CD4-positive, alpha-beta memory T cell (primary cell): ENCODE data around the gene SLC1A1. TPM values are rescaled to one million over a fixed set of nuclear protein-coding genes. Genes with fewer than 3 reads are reported as not detected.

Source experiments
- CTCF ChIA-PET: fragments of 350-600 bp; sonication (Branson Sonifier 250); formaldehyde crosslinking; loops from one replicate; lab custom pipeline; 2021; ENCODE audit warnings: inconsistent platforms; ENCODE audit not compliant: partially characterized antibody; lab: Charles Lee
- POLR2A ChIA-PET: fragments of 350-600 bp; sonication (Branson Sonifier 250); formaldehyde crosslinking; loops from one replicate; lab custom pipeline; 2021; ENCODE audit not compliant: partially characterized antibody; lab: Charles Lee
- DNase-seq, 5 donors: peaks; one replicate each; pipeline versions ENCODE4 v3.0.0 to v3.0.0-alpha.2; 2020 to 2022; ENCODE audit warnings: mixed read lengths in 1 of 5
- H3K27ac ChIP-seq: one replicate; pipeline ENCODE4 v1.7.0; 2013; ENCODE audit warnings: low read depth, low read length
- H3K27me3 ChIP-seq: 2 replicates; pipeline ENCODE4 v1.7.0; 2013; ENCODE audit warnings: mild to moderate bottlenecking, low read length, moderate library complexity; ENCODE audit not compliant: insufficient read depth
- H3K36me3 ChIP-seq: 2 replicates; pipeline ENCODE4 v1.7.0; 2013; ENCODE audit warnings: mild to moderate bottlenecking, low read length, moderate library complexity; ENCODE audit not compliant: insufficient read depth
- H3K4me1 ChIP-seq: 2 replicates; pipeline ENCODE4 v1.7.0; 2013; ENCODE audit warnings: mild to moderate bottlenecking, low read length, moderate library complexity; ENCODE audit not compliant: insufficient read depth
- H3K4me3 ChIP-seq, 2 donors: one replicate each; pipeline ENCODE4 v1.7.0; 2013; ENCODE audit warnings: low read length in 2 of 2, mild to moderate bottlenecking in 1 of 2
- H3K9me3 ChIP-seq, 2 donors: one replicate each; pipeline ENCODE4 v1.7.0; 2013; ENCODE audit warnings: low read length in 2 of 2, control low read depth in 1 of 2; ENCODE audit not compliant: control insufficient read depth in 1 of 2
- H3K27ac Mint-ChIP-seq, 7 donors: one replicate each; pipeline ENCODE4 v1.8.0; 2020 to 2021; ENCODE audit warnings: mixed read lengths in 7 of 7, mild to moderate bottlenecking in 6 of 7, inconsistent platforms in 3 of 7, moderate library complexity in 3 of 7
- H3K27me3 Mint-ChIP-seq, 2 donors: one replicate each; pipeline ENCODE4 v1.8.0; 2020 to 2021; ENCODE audit warnings: mixed read lengths in 2 of 2
- H3K36me3 Mint-ChIP-seq, 2 donors: one replicate each; pipeline ENCODE4 v1.8.0; 2020 to 2021; ENCODE audit warnings: mixed read lengths in 2 of 2, inconsistent platforms in 1 of 2, mild to moderate bottlenecking in 1 of 2
- H3K4me1 Mint-ChIP-seq, 4 donors: one replicate each; pipeline ENCODE4 v1.8.0; 2020 to 2021; ENCODE audit warnings: mixed read lengths in 4 of 4, mild to moderate bottlenecking in 1 of 4
- H3K4me3 Mint-ChIP-seq, 8 donors: one replicate each; pipeline ENCODE4 v1.8.0; 2020 to 2021; ENCODE audit warnings: mixed read lengths in 8 of 8, mild to moderate bottlenecking in 7 of 8, moderate library complexity in 6 of 8, inconsistent platforms in 3 of 8
- H3K9me3 Mint-ChIP-seq, 8 donors: one replicate each; pipeline ENCODE4 v1.8.0; 2020 to 2021; ENCODE audit warnings: mixed read lengths in 8 of 8, mild to moderate bottlenecking in 5 of 8, inconsistent platforms in 3 of 8, moderate library complexity in 1 of 8
- intact Hi-C: fragments of 100-400 bp; cut with micrococcal nuclease; formaldehyde crosslinking; loops from one replicate; pipeline ENCODE4 v1.15.1; 2023
- polyA plus RNA-seq, 2 donors: library from polyadenylated mRNA; unstranded; fragments of 300-500 nt; fragmentation: Illumina TruSeq; gene quantifications; one replicate each; pipeline ENCODE4 v1.2.3, GENCODE V29; 2021
- total RNA-seq, 2 experiments: library from RNA; stranded (reverse); gene quantifications; one replicate each; pipeline ENCODE4 v1.2.3, GENCODE V29; 2021

SLC1A1 gene
- total and polyA plus RNA-seq, 4 experiments from 2014 or later, result 0.25 to 1.00 (median 0.52) TPM; not detected in 1

GRCh38 chr9:4503103-4503502 is 12.8 kb downstream of the SLC1A1 start:
- H3K9me3 Mint-ChIP-seq, result no peaks in the 10 kb centered on the region
- Histone ChIP-seq H3K27ac (no peak overlapping the region), H3K36me3 (no peaks in the 10 kb centered on the region), H3K4me1 (no peaks in the 10 kb centered on the region), H3K9me3 (no peaks in the 10 kb centered on the region), H3K27me3 (no peaks in the 10 kb centered on the region), H3K4me3 (no peak overlapping the region)
- H3K4me3 Mint-ChIP-seq, result no peak overlapping the region
- peaks cover 0 to 6% of the 10 kb centered on the region in 2 donors for H3K27me3 Mint-ChIP-seq
- no peaks in the 10 kb centered on the region for H3K4me1 Mint-ChIP-seq
- ChIA-PET POLR2A (no interaction called here), CTCF (interaction anchor here (1.1 kb wide), 1 partner anchor 14 kb away, joined by 3 read pairs; no protein-coding TSS in a partner anchor)
- intact Hi-C loops, result no loop called here
- H3K27ac Mint-ChIP-seq, result no peak overlapping the region
- no peak for DNase-seq
- no peaks in the 10 kb centered on the region for H3K36me3 Mint-ChIP-seq

GRCh38 chr9:4504250-4504649 is 14.0 kb downstream of the SLC1A1 start:
- Mint-ChIP-seq H3K4me1 (no peaks in the 10 kb centered on the region), H3K36me3 (no peaks in the 10 kb centered on the region), H3K9me3 (no peaks in the 10 kb centered on the region), H3K27me3 (peaks cover 0 to 6% of the 10 kb centered on the region in 2 donors), H3K27ac (no peak overlapping the region), H3K4me3 (no peak overlapping the region)
- H3K36me3 ChIP-seq, result no peaks in the 10 kb centered on the region
- no peak for DNase-seq
- H3K27ac ChIP-seq, result no peak overlapping the region
- ChIA-PET POLR2A (interaction anchor here (0.8 kb wide), 1 partner anchor 161 kb away, joined by 3 read pairs; no protein-coding TSS in a partner anchor), CTCF (no interaction called here)
- intact Hi-C loops, result no loop called here
- no peaks in the 10 kb centered on the region for H3K9me3 ChIP-seq
- H3K4me1 ChIP-seq, result no peaks in the 10 kb centered on the region
- no peaks in the 10 kb centered on the region for H3K27me3 ChIP-seq
- no peak overlapping the region for H3K4me3 ChIP-seq

GRCh38 chr9:4506490-4506889 is 16.2 kb downstream of the SLC1A1 start:
- H3K4me1 ChIP-seq, result no peaks in the 10 kb centered on the region
- DNase-seq, result no peak
- Mint-ChIP-seq H3K27me3 (no peaks in the 10 kb centered on the region), H3K4me3 (no peak overlapping the region), H3K4me1 (no peaks in the 10 kb centered on the region), H3K9me3 (peaks cover 0 to 3% (median 0%) of the 10 kb centered on the region in 8 donors), H3K36me3 (no peaks in the 10 kb centered on the region), H3K27ac (no peak overlapping the region)
- no peaks in the 10 kb centered on the region for H3K9me3 ChIP-seq
- POLR2A ChIA-PET, result no interaction called here
- no peak overlapping the region for H3K27ac ChIP-seq
- CTCF ChIA-PET, result interaction anchor here (0.6 kb wide), 1 partner anchor 133 kb away, joined by 3 read pairs; no protein-coding TSS in a partner anchor
- H3K27me3 ChIP-seq, result no peaks in the 10 kb centered on the region
- no peaks in the 10 kb centered on the region for H3K36me3 ChIP-seq
- no peak overlapping the region for H3K4me3 ChIP-seq
- intact Hi-C loops, result no loop called here

- Mint-ChIP-seq H3K36me3 (no peaks in the 10 kb centered on the region), H3K4me1 (no peaks in the 10 kb centered on the region), H3K4me3 (no peak overlapping the region), H3K27me3 (no peaks in the 10 kb centered on the region), H3K9me3 (peaks cover 0 to 3% (median 0%) of the 10 kb centered on the region in 8 donors), H3K27ac (peak overlapping the region in 1 of 7 donors; percentile 15)
- CTCF ChIA-PET, result no interaction called here
- Histone ChIP-seq H3K27ac (no peak overlapping the region), H3K9me3 (no peaks in the 10 kb centered on the region), H3K4me1 (no peaks in the 10 kb centered on the region), H3K27me3 (no peaks in the 10 kb centered on the region), H3K4me3 (no peak overlapping the region), H3K36me3 (no peaks in the 10 kb centered on the region)
- DNase-seq, result no peak
- intact Hi-C loops, result no loop called here
- POLR2A ChIA-PET, result no interaction called here
Measured at GRCh38 chr9:4507306-4508130, 17.2 kb downstream of the SLC1A1 start.

- H3K4me1 ChIP-seq, result no peaks in the 10 kb centered on the region
- no peaks in the 10 kb centered on the region for H3K9me3 ChIP-seq
- no peak overlapping the region for H3K4me3 Mint-ChIP-seq
- H3K4me1 Mint-ChIP-seq, result no peaks in the 10 kb centered on the region
- POLR2A ChIA-PET, result no interaction called here
- no peak overlapping the region for H3K27ac ChIP-seq
- intact Hi-C loops, result no loop called here
- CTCF ChIA-PET, result no interaction called here
- no peak for DNase-seq
- H3K27me3 Mint-ChIP-seq, result no peaks in the 10 kb centered on the region
- no peak overlapping the region for H3K4me3 ChIP-seq
- no peaks in the 10 kb centered on the region for H3K36me3 ChIP-seq
- no peaks in the 10 kb centered on the region for H3K27me3 ChIP-seq
- H3K27ac Mint-ChIP-seq, result peak overlapping the region in 1 of 7 donors; percentile 42
- peaks cover 0 to 3% (median 0%) of the 10 kb centered on the region in 8 donors for H3K9me3 Mint-ChIP-seq
- no peaks in the 10 kb centered on the region for H3K36me3 Mint-ChIP-seq
Measured at GRCh38 chr9:4508246-4508906, 18.1 kb downstream of the SLC1A1 start.

- Histone ChIP-seq H3K9me3 (no peaks in the 10 kb centered on the region), H3K27ac (no peak overlapping the region), H3K36me3 (no peaks in the 10 kb centered on the region), H3K27me3 (no peaks in the 10 kb centered on the region), H3K4me3 (no peak overlapping the region), H3K4me1 (no peaks in the 10 kb centered on the region)
- ChIA-PET POLR2A (no interaction called here), CTCF (no interaction called here)
- H3K36me3 Mint-ChIP-seq, result no peaks in the 10 kb centered on the region
- H3K4me1 Mint-ChIP-seq, result no peaks in the 10 kb centered on the region
- DNase-seq, result no peak
- H3K9me3 Mint-ChIP-seq, result peaks cover 0 to 3% (median 0%) of the 10 kb centered on the region in 8 donors
- no peaks in the 10 kb centered on the region for H3K27me3 Mint-ChIP-seq
- H3K27ac Mint-ChIP-seq, result peak overlapping the region in 1 of 7 donors; percentile 66
- H3K4me3 Mint-ChIP-seq, result no peak overlapping the region
- intact Hi-C loops, result no loop called here
Measured at GRCh38 chr9:4508907-4509589, 18.8 kb downstream of the SLC1A1 start.

GRCh38 chr9:4509590-4509984 is 19.3 kb downstream of the SLC1A1 start:
- Mint-ChIP-seq H3K27ac (no peak overlapping the region), H3K9me3 (peaks cover 0 to 3% (median 0%) of the 10 kb centered on the region in 8 donors), H3K4me1 (no peaks in the 10 kb centered on the region), H3K36me3 (no peaks in the 10 kb centered on the region), H3K27me3 (no peaks in the 10 kb centered on the region), H3K4me3 (no peak overlapping the region)
- ChIA-PET CTCF (no interaction called here), POLR2A (no interaction called here)
- intact Hi-C loops, result no loop called here
- H3K4me3 ChIP-seq, result no peak overlapping the region
- no peaks in the 10 kb centered on the region for H3K36me3 ChIP-seq
- H3K27me3 ChIP-seq, result no peaks in the 10 kb centered on the region
- H3K9me3 ChIP-seq, result no peaks in the 10 kb centered on the region
- DNase-seq, result no peak
- no peak overlapping the region for H3K27ac ChIP-seq
- H3K4me1 ChIP-seq, result no peaks in the 10 kb centered on the region
